ENCODE data around the gene ZG16. TPM values are rescaled to one million over a fixed set of nuclear protein-coding genes. Genes with fewer than 3 reads are reported as not detected.
A peak's percentile ranks its signal among the peaks of the same experiment; 100 is the strongest.

Gene ZG16
- total and polyA plus RNA-seq, 2 of the 8 experiments (the other 6 are each of a cell fraction or from before 2014, with no cell fraction given) = not detected

- TF ChIP-seq KDM5A (IDR thresholded peaks at IDR 0.05; ENCODE audit: low read length) (peak; percentile 59; the same call in 1 of the 2 replicates), SP1 (IDR thresholded peaks at IDR 0.05; ENCODE audit: low read depth, low read length) (peak; percentile 45), TAF7 (optimal IDR thresholded peaks at IDR 0.05; ENCODE audit: borderline replicate concordance, low read depth, low read length) (peak; percentile 16), ASH2L (IDR thresholded peaks at IDR 0.05; ENCODE audit: low read length) (no peak), SUZ12 (IDR thresholded peaks at IDR 0.05; ENCODE audit: low read length) (no peak), RAD21 (IDR thresholded peaks at IDR 0.05 in 1 of 2, conservative IDR thresholded peaks at IDR 0.05 in 1 of 2; ENCODE audit: low read depth in 2 of 2, low read length in 2 of 2) (peak; percentile 60 to 72), SIRT6 (IDR thresholded peaks at IDR 0.05; ENCODE audit: low read length) (no peak)
- TF ChIP-seq, protein P1, sequence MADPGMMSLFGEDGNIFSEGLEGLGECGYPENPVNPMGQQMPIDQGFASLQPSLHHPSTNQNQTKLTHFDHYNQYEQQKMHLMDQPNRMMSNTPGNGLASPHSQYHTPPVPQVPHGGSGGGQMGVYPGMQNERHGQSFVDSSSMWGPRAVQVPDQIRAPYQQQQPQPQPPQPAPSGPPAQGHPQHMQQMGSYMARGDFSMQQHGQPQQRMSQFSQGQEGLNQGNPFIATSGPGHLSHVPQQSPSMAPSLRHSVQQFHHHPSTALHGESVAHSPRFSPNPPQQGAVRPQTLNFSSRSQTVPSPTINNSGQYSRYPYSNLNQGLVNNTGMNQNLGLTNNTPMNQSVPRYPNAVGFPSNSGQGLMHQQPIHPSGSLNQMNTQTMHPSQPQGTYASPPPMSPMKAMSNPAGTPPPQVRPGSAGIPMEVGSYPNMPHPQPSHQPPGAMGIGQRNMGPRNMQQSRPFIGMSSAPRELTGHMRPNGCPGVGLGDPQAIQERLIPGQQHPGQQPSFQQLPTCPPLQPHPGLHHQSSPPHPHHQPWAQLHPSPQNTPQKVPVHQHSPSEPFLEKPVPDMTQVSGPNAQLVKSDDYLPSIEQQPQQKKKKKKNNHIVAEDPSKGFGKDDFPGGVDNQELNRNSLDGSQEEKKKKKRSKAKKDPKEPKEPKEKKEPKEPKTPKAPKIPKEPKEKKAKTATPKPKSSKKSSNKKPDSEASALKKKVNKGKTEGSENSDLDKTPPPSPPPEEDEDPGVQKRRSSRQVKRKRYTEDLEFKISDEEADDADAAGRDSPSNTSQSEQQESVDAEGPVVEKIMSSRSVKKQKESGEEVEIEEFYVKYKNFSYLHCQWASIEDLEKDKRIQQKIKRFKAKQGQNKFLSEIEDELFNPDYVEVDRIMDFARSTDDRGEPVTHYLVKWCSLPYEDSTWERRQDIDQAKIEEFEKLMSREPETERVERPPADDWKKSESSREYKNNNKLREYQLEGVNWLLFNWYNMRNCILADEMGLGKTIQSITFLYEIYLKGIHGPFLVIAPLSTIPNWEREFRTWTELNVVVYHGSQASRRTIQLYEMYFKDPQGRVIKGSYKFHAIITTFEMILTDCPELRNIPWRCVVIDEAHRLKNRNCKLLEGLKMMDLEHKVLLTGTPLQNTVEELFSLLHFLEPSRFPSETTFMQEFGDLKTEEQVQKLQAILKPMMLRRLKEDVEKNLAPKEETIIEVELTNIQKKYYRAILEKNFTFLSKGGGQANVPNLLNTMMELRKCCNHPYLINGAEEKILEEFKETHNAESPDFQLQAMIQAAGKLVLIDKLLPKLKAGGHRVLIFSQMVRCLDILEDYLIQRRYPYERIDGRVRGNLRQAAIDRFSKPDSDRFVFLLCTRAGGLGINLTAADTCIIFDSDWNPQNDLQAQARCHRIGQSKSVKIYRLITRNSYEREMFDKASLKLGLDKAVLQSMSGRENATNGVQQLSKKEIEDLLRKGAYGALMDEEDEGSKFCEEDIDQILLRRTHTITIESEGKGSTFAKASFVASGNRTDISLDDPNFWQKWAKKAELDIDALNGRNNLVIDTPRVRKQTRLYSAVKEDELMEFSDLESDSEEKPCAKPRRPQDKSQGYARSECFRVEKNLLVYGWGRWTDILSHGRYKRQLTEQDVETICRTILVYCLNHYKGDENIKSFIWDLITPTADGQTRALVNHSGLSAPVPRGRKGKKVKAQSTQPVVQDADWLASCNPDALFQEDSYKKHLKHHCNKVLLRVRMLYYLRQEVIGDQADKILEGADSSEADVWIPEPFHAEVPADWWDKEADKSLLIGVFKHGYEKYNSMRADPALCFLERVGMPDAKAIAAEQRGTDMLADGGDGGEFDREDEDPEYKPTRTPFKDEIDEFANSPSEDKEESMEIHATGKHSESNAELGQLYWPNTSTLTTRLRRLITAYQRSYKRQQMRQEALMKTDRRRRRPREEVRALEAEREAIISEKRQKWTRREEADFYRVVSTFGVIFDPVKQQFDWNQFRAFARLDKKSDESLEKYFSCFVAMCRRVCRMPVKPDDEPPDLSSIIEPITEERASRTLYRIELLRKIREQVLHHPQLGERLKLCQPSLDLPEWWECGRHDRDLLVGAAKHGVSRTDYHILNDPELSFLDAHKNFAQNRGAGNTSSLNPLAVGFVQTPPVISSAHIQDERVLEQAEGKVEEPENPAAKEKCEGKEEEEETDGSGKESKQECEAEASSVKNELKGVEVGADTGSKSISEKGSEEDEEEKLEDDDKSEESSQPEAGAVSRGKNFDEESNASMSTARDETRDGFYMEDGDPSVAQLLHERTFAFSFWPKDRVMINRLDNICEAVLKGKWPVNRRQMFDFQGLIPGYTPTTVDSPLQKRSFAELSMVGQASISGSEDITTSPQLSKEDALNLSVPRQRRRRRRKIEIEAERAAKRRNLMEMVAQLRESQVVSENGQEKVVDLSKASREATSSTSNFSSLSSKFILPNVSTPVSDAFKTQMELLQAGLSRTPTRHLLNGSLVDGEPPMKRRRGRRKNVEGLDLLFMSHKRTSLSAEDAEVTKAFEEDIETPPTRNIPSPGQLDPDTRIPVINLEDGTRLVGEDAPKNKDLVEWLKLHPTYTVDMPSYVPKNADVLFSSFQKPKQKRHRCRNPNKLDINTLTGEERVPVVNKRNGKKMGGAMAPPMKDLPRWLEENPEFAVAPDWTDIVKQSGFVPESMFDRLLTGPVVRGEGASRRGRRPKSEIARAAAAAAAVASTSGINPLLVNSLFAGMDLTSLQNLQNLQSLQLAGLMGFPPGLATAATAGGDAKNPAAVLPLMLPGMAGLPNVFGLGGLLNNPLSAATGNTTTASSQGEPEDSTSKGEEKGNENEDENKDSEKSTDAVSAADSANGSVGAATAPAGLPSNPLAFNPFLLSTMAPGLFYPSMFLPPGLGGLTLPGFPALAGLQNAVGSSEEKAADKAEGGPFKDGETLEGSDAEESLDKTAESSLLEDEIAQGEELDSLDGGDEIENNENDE (IDR thresholded peaks at IDR 0.05; ENCODE audit: insufficient replicate concordance, low read length) = no peak
- TF ChIP-seq, protein P2, sequence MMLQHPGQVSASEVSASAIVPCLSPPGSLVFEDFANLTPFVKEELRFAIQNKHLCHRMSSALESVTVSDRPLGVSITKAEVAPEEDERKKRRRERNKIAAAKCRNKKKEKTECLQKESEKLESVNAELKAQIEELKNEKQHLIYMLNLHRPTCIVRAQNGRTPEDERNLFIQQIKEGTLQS (IDR thresholded peaks at IDR 0.05; ENCODE audit: insufficient read depth, low read depth, low read length) = peak; percentile 64
Measured at GRCh38 chr16:29815793-29816693, 38.0 kb downstream of the ZG16 start, which contains the start of gene PAGR1 (continued).
